ENCODE results near the gene ENTHD1. TPM values are rescaled to one million over a fixed set of nuclear protein-coding genes. Genes with fewer than 3 reads are reported as not detected.

ENTHD1 gene
- total RNA-seq, 2 experiments from 2014 or later: not detected

DNA sequence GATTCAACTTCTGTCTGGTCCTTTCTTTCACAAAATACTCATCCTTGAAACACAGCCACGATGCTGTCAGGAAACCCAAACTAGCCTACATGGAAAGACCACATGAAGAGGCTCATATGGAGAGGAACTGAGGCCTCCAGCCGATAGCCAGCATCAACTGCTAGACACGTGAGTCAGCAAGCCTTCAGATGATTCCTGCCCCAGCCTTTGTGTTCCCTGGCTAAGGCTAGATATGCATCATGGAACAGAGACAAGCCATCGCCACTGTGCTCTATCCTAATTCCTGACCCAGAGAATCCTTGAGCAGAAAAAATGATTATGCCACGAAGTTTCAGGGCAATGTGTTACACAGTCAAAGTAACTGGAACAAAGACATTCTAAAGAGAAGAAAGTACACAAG is 75.5 kb downstream of the ENTHD1 start:
- Histone ChIP-seq H3K27ac (ENCODE audit: low read depth, low read length, poor library complexity, severe bottlenecking) (no peak overlapping the region), H3K9me3 (ENCODE audit: low read length) (no peaks in the 10 kb centered on the region), H3K4me3 (ENCODE audit: low read depth, low read length, poor library complexity, severe bottlenecking) (no peak overlapping the region), H4K20me1 (ENCODE audit: insufficient read depth, low read length) (no peaks in the 10 kb centered on the region), H3K9me2 (ENCODE audit: insufficient read depth, low read length) (no peaks in the 10 kb centered on the region), H3K79me2 (ENCODE audit: insufficient read depth, low read depth, low read length) (no peaks in the 10 kb centered on the region), H3K36me3 (ENCODE audit: insufficient read depth, low read length) (no peaks in the 10 kb centered on the region), H2AFZ (ENCODE audit: low read length) (no peak overlapping the region), H3K4me2 (ENCODE audit: low read length) (no peak overlapping the region), H3K4me1 (ENCODE audit: insufficient read depth, low read length, poor library complexity, severe bottlenecking) (no peaks in the 10 kb centered on the region)
- DNase-seq (ENCODE audit: low spot score): no peak
- no TSS peak for BruUV-seq (replicated peaks)
- TF ChIP-seq, protein P1, sequence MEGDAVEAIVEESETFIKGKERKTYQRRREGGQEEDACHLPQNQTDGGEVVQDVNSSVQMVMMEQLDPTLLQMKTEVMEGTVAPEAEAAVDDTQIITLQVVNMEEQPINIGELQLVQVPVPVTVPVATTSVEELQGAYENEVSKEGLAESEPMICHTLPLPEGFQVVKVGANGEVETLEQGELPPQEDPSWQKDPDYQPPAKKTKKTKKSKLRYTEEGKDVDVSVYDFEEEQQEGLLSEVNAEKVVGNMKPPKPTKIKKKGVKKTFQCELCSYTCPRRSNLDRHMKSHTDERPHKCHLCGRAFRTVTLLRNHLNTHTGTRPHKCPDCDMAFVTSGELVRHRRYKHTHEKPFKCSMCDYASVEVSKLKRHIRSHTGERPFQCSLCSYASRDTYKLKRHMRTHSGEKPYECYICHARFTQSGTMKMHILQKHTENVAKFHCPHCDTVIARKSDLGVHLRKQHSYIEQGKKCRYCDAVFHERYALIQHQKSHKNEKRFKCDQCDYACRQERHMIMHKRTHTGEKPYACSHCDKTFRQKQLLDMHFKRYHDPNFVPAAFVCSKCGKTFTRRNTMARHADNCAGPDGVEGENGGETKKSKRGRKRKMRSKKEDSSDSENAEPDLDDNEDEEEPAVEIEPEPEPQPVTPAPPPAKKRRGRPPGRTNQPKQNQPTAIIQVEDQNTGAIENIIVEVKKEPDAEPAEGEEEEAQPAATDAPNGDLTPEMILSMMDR (conservative IDR thresholded peaks at IDR 0.05; ENCODE audit: low read length): no peak
- no peak for TF ChIP-seq EZH2phosphoT487 (IDR thresholded peaks at IDR 0.05; ENCODE audit: borderline replicate concordance, low read depth, low read length)
- POLR2A ChIA-PET: no interaction called here
- CTCF ChIA-PET (ENCODE audit: unreplicated experiment): no interaction called here
- intact Hi-C loops (cut with micrococcal nuclease; ENCODE audit: unreplicated experiment): no loop called here

DNA sequence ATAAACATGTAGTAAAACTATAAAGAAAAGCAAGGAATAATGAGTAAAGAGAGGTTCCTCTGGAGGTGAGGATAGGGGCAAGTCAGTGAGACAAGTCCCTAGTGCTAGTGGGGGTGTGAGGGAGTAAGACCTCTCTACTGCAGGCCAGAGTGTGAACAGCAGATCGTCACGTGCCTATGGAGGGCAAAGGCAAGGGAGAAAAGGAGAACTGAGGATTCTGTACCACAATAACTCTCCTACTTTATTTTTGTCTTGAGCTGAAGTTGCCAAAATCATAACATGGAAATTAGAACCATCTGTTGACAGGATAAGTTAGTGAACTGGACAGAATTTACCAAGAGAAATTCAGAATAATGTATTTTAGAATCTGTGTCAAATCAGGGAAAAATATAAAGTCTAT is 77.6 kb downstream of the ENTHD1 start:
- ChIA-PET CTCF (ENCODE audit: unreplicated experiment) (no interaction called here), POLR2A (no interaction called here)
- DNase-seq (ENCODE audit: low spot score): no peak
- H3K4me3 ChIP-seq (ENCODE audit: low read depth, low read length, poor library complexity, severe bottlenecking): no peak overlapping the region
- no peaks in the 10 kb centered on the region for H3K36me3 ChIP-seq (ENCODE audit: insufficient read depth, low read length)
- no peaks in the 10 kb centered on the region for H3K9me3 ChIP-seq (ENCODE audit: low read length)
- intact Hi-C loops (cut with micrococcal nuclease; ENCODE audit: unreplicated experiment): no loop called here
- no peak for TF ChIP-seq EZH2phosphoT487 (IDR thresholded peaks at IDR 0.05; ENCODE audit: borderline replicate concordance, low read depth, low read length)
- TF ChIP-seq, protein P1 (conservative IDR thresholded peaks at IDR 0.05; ENCODE audit: low read length): no peak
- no peaks in the 10 kb centered on the region for H4K20me1 ChIP-seq (ENCODE audit: insufficient read depth, low read length)
- no TSS peak for BruUV-seq (replicated peaks)
- H3K4me2 ChIP-seq (ENCODE audit: low read length): no peak overlapping the region
- H3K27ac ChIP-seq (ENCODE audit: low read depth, low read length, poor library complexity, severe bottlenecking): no peak overlapping the region
- H3K4me1 ChIP-seq (ENCODE audit: insufficient read depth, low read length, poor library complexity, severe bottlenecking): no peaks in the 10 kb centered on the region
- H3K9me2 ChIP-seq (ENCODE audit: insufficient read depth, low read length): no peaks in the 10 kb centered on the region
- H3K79me2 ChIP-seq (ENCODE audit: insufficient read depth, low read depth, low read length): no peaks in the 10 kb centered on the region
- H2AFZ ChIP-seq (ENCODE audit: low read length): no peak overlapping the region

DNA sequence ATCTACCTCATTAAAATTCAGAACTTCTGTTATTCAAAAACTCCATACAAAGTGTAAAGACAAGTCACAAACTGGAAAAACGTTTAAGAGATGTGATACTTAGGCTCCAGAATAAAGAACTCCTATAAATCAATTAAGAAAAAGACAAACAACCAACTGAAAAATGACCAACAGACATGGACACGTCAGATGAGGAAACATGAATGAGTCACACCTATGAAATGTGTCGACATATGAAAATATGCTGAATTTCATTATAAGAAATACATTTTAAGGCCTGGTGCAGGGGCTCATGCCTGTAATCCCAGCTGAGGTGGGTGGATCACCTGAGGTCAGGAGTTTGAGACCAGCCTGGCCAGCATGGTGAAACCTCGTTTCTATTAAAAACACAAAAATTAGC is 78.7 kb downstream of the ENTHD1 start:
- no peaks in the 10 kb centered on the region for H3K9me2 ChIP-seq (ENCODE audit: insufficient read depth, low read length)
- no TSS peak for BruUV-seq (replicated peaks)
- H3K4me3 ChIP-seq (ENCODE audit: low read depth, low read length, poor library complexity, severe bottlenecking): no peak overlapping the region
- intact Hi-C loops (cut with micrococcal nuclease; ENCODE audit: unreplicated experiment): no loop called here
- H3K9me3 ChIP-seq (ENCODE audit: low read length): no peaks in the 10 kb centered on the region
- no peaks in the 10 kb centered on the region for H3K4me1 ChIP-seq (ENCODE audit: insufficient read depth, low read length, poor library complexity, severe bottlenecking)
- POLR2A ChIA-PET: no interaction called here
- no peaks in the 10 kb centered on the region for H4K20me1 ChIP-seq (ENCODE audit: insufficient read depth, low read length)
- H3K27ac ChIP-seq (ENCODE audit: low read depth, low read length, poor library complexity, severe bottlenecking): no peak overlapping the region
- CTCF ChIA-PET (ENCODE audit: unreplicated experiment): no interaction called here
- no peak overlapping the region for H3K4me2 ChIP-seq (ENCODE audit: low read length)
- TF ChIP-seq, protein P1 (conservative IDR thresholded peaks at IDR 0.05; ENCODE audit: low read length): no peak
- no peak for TF ChIP-seq EZH2phosphoT487 (IDR thresholded peaks at IDR 0.05; ENCODE audit: borderline replicate concordance, low read depth, low read length)
- no peaks in the 10 kb centered on the region for H3K79me2 ChIP-seq (ENCODE audit: insufficient read depth, low read depth, low read length)
- H3K36me3 ChIP-seq (ENCODE audit: insufficient read depth, low read length): no peaks in the 10 kb centered on the region
- DNase-seq (ENCODE audit: low spot score): no peak
- H2AFZ ChIP-seq (ENCODE audit: low read length): no peak overlapping the region
